NCI-H1417 (cell line): ENCODE data around the gene CD207.
A peak's percentile ranks its signal among the peaks of the same experiment; 100 is the strongest.
"Not testable (repeated sequence)": the region's sequence is repeated elsewhere in the genome, so short reads cannot be mapped to it uniquely, and the experiment has no call there.

ENCODE experiments used
- DNase-seq, 3 experiments: peaks; one replicate each; lab custom pipeline; 2025; lab: John Stamatoyannopoulos, UW

The CD207 gene

GRCh38 chr2:70828914-70829824 lies 6.4 kb downstream of the CD207 start:
- DNase-seq, result no peak

GRCh38 chr2:70828115-70828514 lies 7.5 kb downstream of the CD207 start:
- peak in 1 of 3 experiments; percentile 11 for DNase-seq

- DNase-seq, result no peak
Measured at GRCh38 chr2:70827388-70827787, 8.2 kb downstream of the CD207 start.

GRCh38 chr2:70826696-70827350 lies 8.8 kb downstream of the CD207 start:
- no peak for DNase-seq

GRCh38 chr2:70823249-70823648 lies 12.4 kb downstream of the CD207 start:
- DNase-seq, result no peak

GRCh38 chr2:70822843-70823242 lies 12.8 kb downstream of the CD207 start:
- no peak for DNase-seq

- no peak for DNase-seq
Measured at GRCh38 chr2:70820499-70820898, 15.1 kb downstream of the CD207 start, which contains the start of gene CLEC4F. TSS of gene CLEC4F (minus strand) at chr2:70820599. CDS start at chr2:70820523, 76 bp downstream.

GRCh38 chr2:70817284-70817954 lies 18.2 kb downstream of the CD207 start:
- DNase-seq, result no peak

GRCh38 chr2:70816726-70817125 lies 18.9 kb downstream of the CD207 start:
- no peak for DNase-seq

GRCh38 chr2:70808983-70809958 lies 26.3 kb downstream of the CD207 start:
- no peak for DNase-seq

GRCh38 chr2:70807828-70808118 lies 27.8 kb downstream of the CD207 start:
- no peak for DNase-seq

GRCh38 chr2:70807102-70807827 lies 28.4 kb downstream of the CD207 start:
- DNase-seq, result peak in 1 of 3 experiments; percentile 20

GRCh38 chr2:70806620-70807019 lies 29.0 kb downstream of the CD207 start:
- DNase-seq, result no peak

GRCh38 chr2:70806013-70806412 lies 29.6 kb downstream of the CD207 start:
- DNase-seq, result peak; percentile 26 to 93 (median 67)

GRCh38 chr2:70801607-70802263 lies 33.9 kb downstream of the CD207 start:
- DNase-seq, result no peak

- no peak for DNase-seq
Measured at GRCh38 chr2:70799706-70800105, 35.9 kb downstream of the CD207 start.

GRCh38 chr2:70797996-70798395 lies 37.6 kb downstream of the CD207 start:
- not testable (repeated sequence) for DNase-seq

- no peak for DNase-seq
Measured at GRCh38 chr2:70797506-70797905, 38.1 kb downstream of the CD207 start.

- DNase-seq, result no peak
Measured at GRCh38 chr2:70796262-70796661, 39.4 kb downstream of the CD207 start.
